HG03097 (cell line): ENCODE results near the gene PRRT3.

Experiments used
- ATAC-seq: cut with Tn5 transposase; IDR thresholded peaks from one replicate; pipeline ENCODE4 v1.9.1; 2021; ENCODE audit not compliant: unreplicated experiment, low FRiP score

Gene PRRT3

DNA sequence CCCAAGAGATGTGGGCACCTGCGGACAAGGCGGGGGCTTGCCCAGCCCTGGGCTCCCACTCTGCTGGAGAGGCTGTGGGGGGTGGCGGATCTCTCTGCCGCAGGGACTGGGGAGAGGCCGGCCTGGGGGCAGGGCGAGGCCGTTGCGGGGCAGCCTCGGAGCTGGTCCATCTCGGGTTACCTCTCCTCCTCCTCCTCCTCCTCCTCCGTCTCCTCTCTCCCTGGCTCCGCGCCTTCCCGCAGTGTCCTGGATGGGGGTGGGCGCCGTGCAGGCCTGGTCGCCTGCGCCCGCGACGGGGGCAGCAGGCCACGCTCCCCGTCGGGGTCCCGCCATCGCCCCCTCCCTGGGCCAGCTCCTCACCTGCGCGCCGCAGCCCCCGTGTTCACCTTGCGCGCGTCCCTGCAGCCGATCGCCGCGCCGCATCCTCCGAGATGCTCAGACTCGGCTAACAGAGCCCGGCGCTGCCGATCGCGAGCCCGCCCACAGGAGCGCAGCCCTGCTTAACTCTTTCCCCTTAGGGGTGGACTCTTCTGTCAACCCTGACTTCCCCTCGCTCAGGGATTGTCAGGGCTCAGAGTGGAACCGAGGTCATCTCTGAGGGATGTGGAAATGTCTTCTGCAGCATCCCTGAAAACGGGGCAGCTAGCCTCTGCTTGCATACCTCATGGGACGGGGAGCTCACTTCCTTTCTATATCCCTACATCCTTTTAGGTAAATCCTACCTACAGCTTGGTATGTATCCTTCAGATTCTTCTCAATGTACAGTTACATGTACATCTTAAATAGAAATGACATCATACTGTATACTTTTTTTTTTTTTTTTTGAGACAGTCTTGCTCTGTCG is at the start of gene PRRT3:
PRRT3 (minus strand) TSS at position 447 of the 844 bp plus-strand sequence. CDS start 2,293 bp downstream, outside the sequence.
- peak; percentile 36 for ATAC-seq

DNA sequence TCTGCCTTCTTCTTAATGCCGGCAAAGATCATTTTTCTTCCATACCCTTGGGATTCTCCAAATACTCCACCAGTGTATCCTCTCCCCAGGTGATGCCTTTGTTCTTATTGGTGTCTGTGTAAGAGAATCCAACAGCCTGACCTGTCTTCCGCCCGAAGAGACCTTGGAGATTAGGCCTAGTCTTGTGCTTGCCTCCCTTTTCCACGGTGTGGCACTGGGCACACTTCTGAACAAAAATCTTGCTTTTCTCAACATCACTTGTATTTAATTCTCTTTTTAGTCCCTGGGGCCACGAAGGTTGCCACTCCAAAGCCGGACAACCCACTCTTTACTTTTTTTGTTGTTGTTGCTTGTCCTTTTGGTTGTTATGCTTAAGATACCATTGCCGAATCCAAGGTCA is 48.5 kb upstream of the PRRT3 start:
- no peak for ATAC-seq

DNA sequence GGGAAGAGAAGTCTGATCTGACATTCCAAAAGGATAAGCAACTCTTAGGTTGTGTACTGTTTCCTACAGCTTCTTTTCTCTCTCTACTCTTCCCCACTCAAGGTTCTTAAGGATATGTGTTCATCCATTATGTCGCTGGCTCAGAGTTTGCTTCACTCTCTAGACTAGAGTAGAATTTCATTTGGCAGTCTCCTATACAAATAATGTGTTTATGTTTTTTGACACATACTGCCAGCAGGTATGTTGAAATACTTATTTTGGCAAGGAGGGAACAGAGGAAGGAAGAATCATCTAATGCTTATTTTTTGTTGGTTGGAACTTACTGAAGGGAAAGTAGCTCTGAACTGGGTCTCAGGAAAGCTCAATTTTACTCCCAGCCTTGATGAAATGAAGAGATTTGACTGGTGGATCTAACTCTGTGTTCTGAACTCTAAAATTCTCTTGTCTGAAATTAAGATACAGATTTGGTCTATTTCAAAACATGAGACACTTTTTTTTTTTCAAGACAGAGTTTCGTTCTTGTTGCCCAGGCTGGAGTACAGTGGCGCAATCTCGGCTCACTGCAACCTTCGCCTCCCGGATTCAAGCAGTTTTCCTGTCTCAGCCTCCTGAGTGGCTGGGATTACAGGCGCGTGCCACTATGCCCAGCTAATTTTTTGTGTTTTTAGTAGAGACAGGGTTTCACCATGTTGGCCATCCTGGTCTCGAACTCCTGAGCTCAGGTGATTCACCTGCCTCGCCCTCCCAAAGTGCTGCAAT is 42.1 kb upstream of the PRRT3 start:
- ATAC-seq: no peak

DNA sequence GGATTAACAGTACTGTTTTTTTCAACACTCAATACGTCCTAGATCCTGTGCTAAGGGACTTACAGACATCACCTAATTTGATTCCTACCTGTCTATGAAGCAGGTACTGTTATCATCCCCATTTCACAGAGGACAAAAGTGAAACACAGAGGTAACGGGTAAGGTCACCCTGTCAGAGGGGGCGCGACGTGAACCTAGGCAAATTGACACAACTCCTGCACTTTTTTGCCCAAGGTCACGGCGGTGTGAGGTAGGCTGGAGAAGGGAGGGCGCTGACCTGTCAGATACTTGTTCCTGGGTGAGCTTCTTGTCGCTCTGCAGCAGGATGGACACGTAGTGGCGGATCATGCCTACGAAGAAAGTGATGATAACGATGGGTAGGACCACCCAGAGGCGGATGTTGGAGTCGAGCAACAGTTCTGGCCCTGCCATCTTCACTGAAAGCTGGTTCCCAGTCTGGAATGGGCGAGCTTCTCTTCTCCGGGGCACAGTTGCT is 34.1 kb upstream of the PRRT3 start:
- ATAC-seq: peak; percentile 31

DNA sequence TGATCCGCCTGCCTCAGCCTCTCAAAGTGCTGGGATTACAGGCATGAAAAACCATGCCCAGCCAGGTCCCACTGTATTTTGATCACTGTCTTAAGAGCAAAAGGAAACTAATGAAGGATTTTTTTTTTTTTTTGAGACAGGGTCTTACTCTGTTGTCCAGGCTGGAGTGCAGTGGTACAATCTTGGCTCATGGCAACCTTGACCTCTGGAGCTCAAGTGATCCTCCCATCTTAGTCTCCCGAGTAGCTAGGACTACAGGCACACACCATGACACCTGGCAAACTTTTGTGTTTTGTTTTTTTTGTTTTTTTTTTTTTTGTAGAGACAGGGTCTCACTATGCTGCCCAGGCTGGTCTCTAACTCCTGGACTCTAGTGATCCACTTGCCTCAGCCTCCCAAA is 28.0 kb upstream of the PRRT3 start:
- ATAC-seq: no peak

DNA sequence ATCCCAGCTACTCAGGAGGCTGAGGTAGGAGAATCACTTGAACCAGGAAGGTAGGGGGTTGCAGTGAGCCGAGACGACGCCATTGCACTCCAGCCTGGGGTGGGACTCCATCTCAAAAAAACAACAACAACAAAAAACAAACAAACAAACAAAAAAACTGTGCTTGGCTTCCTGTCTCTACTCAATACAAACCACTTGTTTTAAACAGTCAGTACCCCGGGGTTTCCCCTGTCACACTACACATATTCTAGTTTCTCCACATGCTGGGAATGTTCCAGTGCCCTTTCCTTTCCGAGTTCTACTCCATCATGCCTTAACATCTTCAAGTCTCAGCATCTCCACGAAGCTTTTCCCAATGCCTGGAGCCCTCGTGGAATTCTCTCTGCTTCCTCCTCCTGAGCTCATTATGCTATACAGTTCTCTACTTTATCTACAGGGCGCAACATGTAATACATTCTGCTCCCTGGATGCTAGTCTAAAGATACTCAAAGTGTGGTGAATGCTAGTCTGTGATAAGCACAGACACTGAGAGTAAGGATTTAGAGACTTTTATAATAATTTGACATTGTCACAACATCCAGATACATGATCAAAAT is 26.6 kb upstream of the PRRT3 start:
- no peak for ATAC-seq

DNA sequence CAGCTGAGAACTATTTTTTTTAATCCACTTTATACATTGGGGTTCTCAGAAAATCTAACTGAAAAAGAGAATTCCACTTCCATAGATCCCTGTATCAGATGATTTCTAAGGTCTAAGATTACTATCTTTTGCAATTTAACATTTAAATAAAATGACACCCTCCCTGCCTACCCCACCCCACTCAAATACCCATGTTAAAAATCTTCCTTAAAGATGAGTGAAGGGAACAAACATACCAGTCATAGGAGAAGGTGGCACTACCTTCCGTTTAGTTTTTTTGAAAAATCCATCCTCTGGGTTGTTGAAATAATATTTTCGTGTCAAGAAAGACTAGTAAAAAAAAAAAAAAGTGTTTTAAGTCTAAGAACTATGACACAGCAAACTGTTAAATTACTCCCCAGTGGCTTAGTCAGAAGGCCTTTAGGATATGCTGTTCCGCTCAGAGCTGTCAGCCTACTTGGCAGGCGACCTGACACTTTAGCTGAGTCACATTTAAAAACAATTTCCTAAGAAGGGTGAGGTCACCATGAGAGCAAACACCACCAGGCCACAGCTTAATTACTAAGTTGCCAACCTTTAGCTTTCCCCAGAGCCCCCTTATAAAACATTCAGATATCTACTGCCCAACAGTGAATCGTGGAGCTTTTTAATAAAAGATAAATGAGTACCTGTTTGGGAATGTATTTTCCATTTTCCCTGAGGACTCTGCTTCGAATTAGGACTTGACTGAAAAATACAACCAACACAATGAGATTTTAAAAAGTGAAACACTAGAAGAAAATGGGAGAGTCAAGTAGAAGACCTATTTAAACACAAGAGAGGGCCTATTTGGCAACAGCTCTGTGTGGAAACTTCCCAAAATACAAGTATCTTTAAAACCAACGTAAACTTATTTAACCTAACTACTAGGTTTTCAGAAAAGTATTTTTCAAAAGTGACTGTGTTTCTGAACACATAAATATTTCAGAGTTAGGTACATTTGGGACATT is 24.8 kb upstream of the PRRT3 start:
- ATAC-seq: no peak

DNA sequence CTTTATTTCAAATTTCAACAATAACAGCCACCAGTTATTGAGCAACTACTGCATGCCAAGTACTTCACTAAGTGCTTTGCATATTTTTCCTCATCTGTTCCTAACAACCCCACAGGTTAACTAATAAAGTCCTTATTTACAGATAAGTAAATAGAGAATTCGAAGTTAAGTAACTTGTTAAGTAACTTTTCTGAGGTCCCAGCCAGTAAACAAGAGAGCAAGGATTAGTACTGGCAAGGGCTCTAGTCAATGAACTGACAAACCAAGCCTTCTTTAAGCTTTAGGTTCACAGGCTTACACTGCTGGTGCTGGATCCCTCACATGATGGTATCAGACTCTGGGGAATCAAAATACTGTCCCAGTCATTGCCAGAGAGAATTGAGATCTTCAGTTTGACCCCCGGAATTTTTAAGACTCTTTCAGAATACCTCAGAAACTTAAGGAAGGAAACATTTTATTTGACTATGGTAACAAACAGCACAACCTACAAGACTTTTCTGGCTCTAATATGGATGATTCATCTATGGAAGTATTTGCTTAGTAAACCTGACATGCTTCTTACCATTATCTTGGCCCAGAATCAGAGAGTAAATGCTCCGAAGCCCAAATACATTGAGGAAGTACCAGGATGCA is 17.9 kb upstream of the PRRT3 start:
- no peak for ATAC-seq

DNA sequence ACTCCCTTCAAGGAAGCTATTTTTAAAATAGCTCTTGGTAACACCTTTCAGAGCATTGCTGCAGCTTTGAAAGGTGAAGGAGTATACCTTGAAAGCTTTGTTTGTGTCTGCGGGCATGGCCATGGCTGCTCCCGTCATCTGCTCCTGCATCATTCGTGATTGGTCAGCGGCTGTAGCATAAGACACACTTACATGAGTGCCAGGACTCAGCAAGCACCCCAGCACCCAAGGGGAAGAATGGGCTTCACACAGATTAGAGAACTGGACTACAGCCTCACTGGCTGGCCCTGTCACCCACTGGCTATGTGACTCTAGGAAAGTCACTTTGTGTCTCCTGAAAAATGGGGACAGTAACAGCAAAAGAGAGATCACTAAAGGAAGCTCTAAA is 17.4 kb upstream of the PRRT3 start:
- no peak for ATAC-seq

DNA sequence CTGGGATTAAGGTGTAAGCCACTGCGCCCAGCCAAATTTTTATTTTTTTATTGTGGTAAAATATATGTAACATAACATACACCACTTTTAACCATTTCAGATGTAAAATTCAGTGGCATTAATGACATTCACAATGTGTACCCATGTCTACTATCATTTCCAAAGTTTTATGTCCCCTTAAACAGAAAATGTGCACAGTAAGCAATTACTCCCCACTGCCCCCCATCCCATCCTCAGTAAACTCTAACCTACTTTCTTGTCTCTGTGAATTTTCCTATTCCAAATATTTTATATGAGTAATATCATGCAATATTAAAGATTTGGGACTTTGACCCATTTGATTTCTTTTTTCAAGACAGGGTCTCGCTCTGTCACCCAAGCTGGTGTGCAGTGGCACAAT is 14.6 kb upstream of the PRRT3 start:
- ATAC-seq: no peak

DNA sequence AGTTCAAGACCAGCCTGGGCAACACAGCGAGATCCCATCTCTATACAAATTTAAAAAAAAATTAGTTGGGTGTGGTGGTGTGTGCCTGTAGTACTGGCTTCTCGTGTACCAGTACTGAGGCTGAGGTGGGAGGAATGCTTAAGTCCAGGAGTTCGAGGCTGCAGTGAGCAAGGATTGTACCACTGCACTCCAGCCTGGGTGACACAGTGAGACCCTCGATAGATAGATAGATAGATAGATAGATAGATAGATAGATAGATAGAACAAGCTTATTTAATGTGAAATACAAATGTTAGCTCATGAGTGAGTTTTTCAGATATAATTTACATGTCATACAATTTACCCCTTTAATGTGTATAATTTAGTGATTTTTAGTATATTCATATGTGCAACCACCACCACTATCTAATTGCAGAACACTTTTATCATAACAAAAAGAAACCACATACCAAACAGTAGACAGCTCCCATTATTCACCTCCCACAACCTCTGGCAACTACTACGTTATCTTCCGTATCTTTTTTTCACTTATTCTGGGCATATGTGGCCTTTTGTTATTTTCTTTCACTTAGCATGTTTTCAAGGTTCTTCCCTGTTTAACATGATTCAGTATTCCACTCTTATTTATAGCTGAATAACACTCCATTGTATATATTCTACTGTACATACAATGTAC is 13.1 kb upstream of the PRRT3 start:
- ATAC-seq: no peak

DNA sequence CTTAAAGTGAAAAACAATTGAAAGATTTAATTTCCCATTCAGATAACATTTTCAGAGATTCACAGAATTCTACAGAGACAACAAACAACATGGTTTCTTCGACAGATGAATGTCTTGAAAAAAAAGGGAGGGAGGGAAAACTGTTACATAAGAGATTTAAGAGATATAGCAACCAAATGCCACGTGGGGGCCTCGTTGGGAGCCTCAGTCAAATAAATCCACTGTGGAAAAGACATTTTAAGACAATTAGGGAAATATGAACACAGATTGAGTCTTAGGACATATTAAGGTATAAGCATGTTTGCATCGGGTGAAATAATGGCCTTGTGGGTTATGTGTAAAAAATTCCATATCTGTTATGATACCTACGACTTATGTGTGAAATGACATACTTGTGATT is 5.0 kb upstream of the PRRT3 start:
- no peak for ATAC-seq

DNA sequence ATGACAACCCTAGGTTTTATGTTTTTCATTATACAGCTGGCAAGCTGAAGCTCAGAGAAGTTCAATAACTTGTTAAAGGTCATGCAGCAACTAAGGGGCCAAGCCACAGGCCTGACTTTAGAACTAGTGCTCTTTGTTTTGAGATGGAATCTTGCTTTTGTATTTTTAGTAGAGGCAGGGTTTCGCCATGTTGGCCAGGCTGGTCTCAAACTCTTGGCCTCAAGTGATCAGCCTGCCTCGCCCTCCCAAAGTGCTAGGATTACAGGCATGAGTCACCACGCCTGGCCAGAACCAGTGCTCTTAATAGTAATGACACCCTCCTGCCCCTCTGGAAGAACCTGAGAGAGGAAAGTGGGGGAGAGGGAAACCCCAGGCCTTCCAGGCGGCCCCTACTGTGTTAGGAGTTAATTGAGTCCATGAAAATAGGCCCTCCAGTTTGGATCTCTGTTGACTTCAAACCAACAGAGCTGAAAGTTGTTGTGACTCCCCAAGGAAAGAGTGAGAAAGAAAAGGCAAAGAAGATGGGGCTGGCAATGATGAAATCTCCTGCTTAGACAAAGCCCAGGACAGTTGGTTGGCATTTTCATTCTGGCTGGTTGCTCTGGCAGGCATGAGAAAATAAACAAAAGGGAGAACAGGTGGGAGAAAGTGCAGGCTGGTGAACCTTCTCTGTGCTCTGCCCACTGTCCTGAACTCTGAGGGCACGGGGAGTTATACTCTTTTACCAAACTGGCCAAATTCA is 3.6 kb upstream of the PRRT3 start:
- ATAC-seq: no peak

DNA sequence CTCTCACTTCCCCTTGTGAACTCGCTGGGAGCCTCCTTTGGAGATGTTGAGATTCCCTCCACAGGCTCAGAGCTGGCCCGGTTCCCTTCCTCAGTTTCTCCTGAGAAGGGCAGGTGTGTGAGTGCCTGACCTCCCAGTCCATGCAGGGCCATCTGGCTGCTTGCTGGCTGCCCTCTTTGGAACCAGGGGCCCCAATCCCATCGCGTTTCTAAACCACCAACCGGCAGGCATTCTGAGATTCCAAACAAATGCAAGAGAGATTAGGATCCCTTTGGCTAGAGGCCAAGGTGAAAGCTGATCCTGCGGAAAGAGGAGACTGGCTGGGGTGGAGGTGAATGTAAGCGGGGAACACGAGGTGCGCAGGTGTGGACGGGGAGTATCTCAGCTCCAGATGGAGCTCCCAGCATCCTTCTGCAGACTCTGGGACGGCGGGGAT is 2.9 kb upstream of the PRRT3 start:
- ATAC-seq: no peak

DNA sequence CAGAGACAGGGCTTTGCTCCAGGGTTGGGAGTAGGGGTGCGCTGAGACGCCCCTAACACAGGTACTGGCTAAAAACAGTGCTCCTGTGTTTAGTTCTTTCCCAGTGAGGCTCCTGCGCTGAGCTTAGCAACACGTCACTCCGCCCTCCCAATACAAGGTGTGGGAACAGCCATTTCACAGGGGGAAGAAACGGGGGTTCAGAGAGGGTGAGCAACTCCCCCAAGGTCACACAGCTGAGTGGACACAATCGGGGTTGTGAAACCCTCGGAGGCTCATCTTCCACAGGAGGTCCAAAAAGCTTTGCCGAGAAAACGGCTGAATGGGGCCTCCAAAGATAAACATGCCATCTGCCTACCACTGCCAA is 628 bp downstream of the PRRT3 start:
- ATAC-seq: no peak

DNA sequence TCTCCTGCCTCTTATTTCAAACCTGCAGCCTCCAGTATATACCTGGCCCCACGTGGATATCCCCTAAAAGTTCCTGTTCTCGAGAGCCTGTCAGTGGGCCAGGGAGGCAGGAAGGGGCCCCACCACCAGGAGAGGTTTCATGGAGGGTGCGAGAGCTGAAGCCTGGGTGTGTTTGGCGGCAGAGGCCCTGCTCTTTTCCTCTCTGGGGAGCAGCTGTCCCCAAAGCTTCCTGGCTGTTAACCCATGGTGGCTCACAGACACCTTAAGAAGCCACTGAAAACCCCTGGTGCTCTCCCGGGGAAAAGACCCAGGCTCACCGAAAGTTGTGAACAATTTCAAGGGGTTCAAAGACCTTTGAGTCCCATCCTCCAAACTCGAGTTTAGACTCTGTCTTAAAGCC is 1.1 kb downstream of the PRRT3 start:
- no peak for ATAC-seq

DNA sequence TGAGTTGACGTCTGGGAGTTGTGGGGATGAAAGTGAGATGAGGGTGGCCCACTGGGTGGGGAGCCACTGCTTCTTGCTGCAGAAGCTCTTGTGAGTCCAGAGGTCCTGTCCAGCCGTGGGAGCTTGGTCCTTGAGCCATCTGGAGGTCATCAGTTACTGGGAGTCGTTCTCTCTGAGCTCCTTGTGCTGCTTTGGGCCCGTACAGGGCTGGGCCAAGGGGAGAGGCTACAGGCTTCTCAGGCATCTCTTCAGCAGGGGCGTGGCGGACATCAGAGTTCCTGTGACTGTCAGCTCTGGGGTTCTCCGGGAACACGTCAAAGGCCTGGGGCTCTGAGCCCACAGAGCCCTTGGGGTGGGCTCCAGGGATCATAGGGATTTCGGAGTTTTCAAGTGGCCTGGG is 2.6 kb downstream of the PRRT3 start:
- no peak for ATAC-seq

DNA sequence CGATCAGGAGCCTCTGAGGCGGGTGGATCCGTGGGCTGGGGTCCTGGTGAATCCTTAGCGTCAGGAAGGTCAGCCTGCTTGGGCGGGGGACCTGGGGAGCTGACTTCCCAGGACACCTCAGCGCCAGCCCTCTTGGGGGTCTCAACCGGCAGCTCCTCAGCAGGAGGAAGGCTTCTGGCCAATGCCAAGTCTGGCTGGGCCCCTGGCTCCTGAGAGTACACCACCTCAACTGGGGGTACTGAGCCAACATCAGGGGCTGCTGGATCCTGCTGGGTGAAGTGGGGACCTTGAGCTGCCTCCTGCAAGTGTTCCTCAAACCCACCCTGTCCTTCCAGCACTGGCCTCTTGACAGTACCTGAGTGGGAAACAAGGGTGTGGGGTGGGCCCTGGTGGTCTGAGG is 3.1 kb downstream of the PRRT3 start:
- no peak for ATAC-seq

DNA sequence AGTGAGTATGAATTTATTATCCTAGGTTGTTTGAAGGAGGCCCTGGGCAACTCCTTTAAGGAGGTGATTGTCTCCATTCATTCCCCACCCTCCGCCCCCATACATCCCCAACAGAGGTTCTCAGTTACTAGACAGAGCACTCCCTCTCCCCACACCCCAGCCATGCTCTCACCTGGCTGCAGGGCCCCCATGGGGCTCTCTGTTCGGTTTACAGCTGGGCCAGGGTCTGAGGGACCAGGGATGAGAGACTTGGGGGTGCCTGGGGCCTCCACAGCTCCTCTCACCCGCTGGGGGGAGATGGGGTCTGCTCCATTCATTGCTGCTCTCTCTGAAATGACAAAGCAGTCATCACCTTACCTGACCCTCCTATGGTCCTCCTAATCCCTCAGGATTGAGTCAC is 3.6 kb downstream of the PRRT3 start:
- ATAC-seq: no peak
